Astrocyte (in vitro differentiated cells and primary cell): Measurements from ENCODE around the gene PLEKHA3. TPM values are rescaled to one million over a fixed set of nuclear protein-coding genes. Genes with fewer than 3 reads are reported as not detected.

Experiments
- DNase-seq: peaks from one replicate; pipeline ENCODE4 v3.0.0-alpha.2; 2010; ENCODE audit warnings: low read depth
- FAIRE-seq: peaks from 2 replicates; lab custom pipeline; 2011; peaks lifted over from hg19 to GRCh38; lab: Jason Lieb, UNC
- H2AFZ ChIP-seq: 2 replicates; pipeline ENCODE4 v1.6.0; 2012; ENCODE audit warnings: low read depth, low read length, inconsistent platforms
- H3K27ac ChIP-seq: 2 replicates; pipeline ENCODE4 v1.5.1; 2011; ENCODE audit warnings: low read depth, low read length, inconsistent platforms
- H3K27me3 ChIP-seq: 2 replicates; pipeline ENCODE4 v1.6.0; 2011; ENCODE audit warnings: low read length, inconsistent platforms; ENCODE audit not compliant: insufficient read depth
- H3K36me3 ChIP-seq: 2 replicates; pipeline ENCODE4 v1.5.1; 2011; ENCODE audit warnings: low read length, inconsistent platforms; ENCODE audit not compliant: insufficient read depth
- H3K4me1 ChIP-seq: 2 replicates; pipeline ENCODE4 v1.5.1; 2011; ENCODE audit warnings: low read length, inconsistent platforms; ENCODE audit not compliant: insufficient read depth
- H3K4me2 ChIP-seq: 2 replicates; pipeline ENCODE4 v1.6.0; 2012; ENCODE audit warnings: low read length, inconsistent platforms
- H3K4me3 ChIP-seq: 2 replicates; pipeline ENCODE4 v1.5.1; 2011; ENCODE audit warnings: low read depth, mild to moderate bottlenecking, low read length, inconsistent platforms; ENCODE audit not compliant: insufficient read depth
- H3K79me2 ChIP-seq: 2 replicates; pipeline ENCODE4 v1.6.0; 2012; ENCODE audit warnings: mild to moderate bottlenecking, low read length, inconsistent platforms; ENCODE audit not compliant: insufficient read depth
- H3K9ac ChIP-seq: 2 replicates; pipeline ENCODE4 v1.6.0; 2012; ENCODE audit warnings: mild to moderate bottlenecking, low read length, inconsistent platforms
- H3K9me3 ChIP-seq: 2 replicates; pipeline ENCODE4 v1.5.1; 2012; ENCODE audit warnings: low read depth, mild to moderate bottlenecking, low read length, inconsistent platforms; ENCODE audit not compliant: insufficient read depth
- H4K20me1 ChIP-seq: 2 replicates; pipeline ENCODE4 v1.6.0; 2012; ENCODE audit warnings: low read length, inconsistent platforms; ENCODE audit not compliant: insufficient read depth
- H3K27ac Mint-ChIP-seq: one replicate; pipeline ENCODE4 v1.8.0; 2021; ENCODE audit warnings: mild to moderate bottlenecking, mixed read lengths; ENCODE audit not compliant: unreplicated experiment
- H3K27me3 Mint-ChIP-seq: one replicate; pipeline ENCODE4 v1.8.0; 2021; ENCODE audit warnings: low read depth, mixed read lengths; ENCODE audit not compliant: unreplicated experiment
- H3K36me3 Mint-ChIP-seq: one replicate; pipeline ENCODE4 v1.8.0; 2021; ENCODE audit warnings: low read depth, mixed read lengths; ENCODE audit not compliant: unreplicated experiment
- H3K4me1 Mint-ChIP-seq: one replicate; pipeline ENCODE4 v1.8.0; 2021; ENCODE audit warnings: low read depth, mixed read lengths; ENCODE audit not compliant: unreplicated experiment
- H3K4me3 Mint-ChIP-seq: one replicate; pipeline ENCODE4 v1.8.0; 2021; ENCODE audit warnings: mild to moderate bottlenecking, moderate library complexity, mixed read lengths; ENCODE audit not compliant: unreplicated experiment
- H3K9me3 Mint-ChIP-seq: one replicate; pipeline ENCODE4 v1.8.0; 2021; ENCODE audit warnings: mild to moderate bottlenecking, mixed read lengths; ENCODE audit not compliant: unreplicated experiment
- CTCF ChIP-seq: IDR thresholded peaks from 2 replicates; pipeline ENCODE4 v1.5.1; 2011; ENCODE audit warnings: low read depth, mild to moderate bottlenecking, inconsistent platforms, low read length, moderate library complexity; ENCODE audit not compliant: insufficient read depth
- EZH2 ChIP-seq: IDR thresholded peaks from 2 replicates; pipeline ENCODE4 v1.6.1; 2012; ENCODE audit warnings: mild to moderate bottlenecking, low read length, inconsistent platforms; ENCODE audit not compliant: insufficient read depth
- total RNA-seq: library from RNA; stranded (reverse); gene quantifications from 2 replicates; pipeline ENCODE4 v1.2.1, GENCODE V29; 2021

Gene PLEKHA3
- total RNA-seq, 1 donor from 2014 or later, result 42.1 TPM

GRCh38 chr2:178479758-178480226 lies 465 bp upstream of the PLEKHA3 start:
- peak overlapping the region; percentile 98 for H3K27ac Mint-ChIP-seq
- Histone ChIP-seq H3K27ac (peak overlapping the region; percentile 74), H3K9ac (peak overlapping the region; percentile 87), H3K4me3 (peak overlapping the region; percentile 46), H3K27me3 (no peaks in the 10 kb centered on the region), H3K4me1 (peaks cover 26% of the 10 kb centered on the region), H3K36me3 (no peaks in the 10 kb centered on the region), H3K4me2 (peak overlapping the region; percentile 90), H3K9me3 (no peaks in the 10 kb centered on the region), H4K20me1 (peaks cover 34% of the 10 kb centered on the region), H3K79me2 (peaks cover 59% of the 10 kb centered on the region), H2AFZ (peak overlapping the region; percentile 31)
- no peaks in the 10 kb centered on the region for H3K27me3 Mint-ChIP-seq
- FAIRE-seq (no peak), DNase-seq (no peak)
- no peaks in the 10 kb centered on the region for H3K9me3 Mint-ChIP-seq
- peak overlapping the region; percentile 91 for H3K4me3 Mint-ChIP-seq
- TF ChIP-seq EZH2, result no peak
- TF ChIP-seq CTCF, result no peak
- peaks cover 17% of the 10 kb centered on the region for H3K4me1 Mint-ChIP-seq
- no peaks in the 10 kb centered on the region for H3K36me3 Mint-ChIP-seq

- Histone ChIP-seq H3K79me2 (peaks cover 73% of the 10 kb centered on the region), H2AFZ (no peak overlapping the region), H3K36me3 (no peaks in the 10 kb centered on the region), H3K9me3 (no peaks in the 10 kb centered on the region), H3K27ac (no peak overlapping the region), H3K4me2 (peak overlapping the region; percentile 90), H3K9ac (no peak overlapping the region), H3K27me3 (no peaks in the 10 kb centered on the region), H3K4me1 (peaks cover 30% of the 10 kb centered on the region), H3K4me3 (peak overlapping the region; percentile 5), H4K20me1 (peaks cover 56% of the 10 kb centered on the region)
- FAIRE-seq, result no peak
- TF ChIP-seq CTCF (no peak), EZH2 (no peak)
- peaks cover 17% of the 10 kb centered on the region for H3K4me1 Mint-ChIP-seq
- peak overlapping the region; percentile 96 for H3K4me3 Mint-ChIP-seq
- no peaks in the 10 kb centered on the region for H3K9me3 Mint-ChIP-seq
- H3K27me3 Mint-ChIP-seq, result no peaks in the 10 kb centered on the region
- peaks cover 7% of the 10 kb centered on the region for H3K36me3 Mint-ChIP-seq
- DNase-seq, result no peak
- no peak overlapping the region for H3K27ac Mint-ChIP-seq
These were observed 2.2 kb downstream of the PLEKHA3 start for GRCh38 chr2:178482437-178482836.

GRCh38 chr2:178484245-178485041 lies 4.2 kb downstream of the PLEKHA3 start:
- H3K27ac Mint-ChIP-seq, result no peak overlapping the region
- peaks cover 83% of the 10 kb centered on the region for H3K79me2 ChIP-seq
- peak; percentile 39 for DNase-seq

More at GRCh38 chr2:178484245-178485041, 4.2 kb downstream of the PLEKHA3 start:
- peaks cover 30% of the 10 kb centered on the region for H3K4me1 ChIP-seq
- no peaks in the 10 kb centered on the region for H3K27me3 Mint-ChIP-seq
- no peak overlapping the region for H2AFZ ChIP-seq
- H3K27me3 ChIP-seq, result no peaks in the 10 kb centered on the region
- H3K27ac ChIP-seq, result no peak overlapping the region
- H3K4me2 ChIP-seq, result peak overlapping the region; percentile 37
- no peaks in the 10 kb centered on the region for H3K9me3 ChIP-seq
- FAIRE-seq, result no peak
- H3K4me1 Mint-ChIP-seq, result peaks cover 14% of the 10 kb centered on the region
- H4K20me1 ChIP-seq, result peaks cover 66% of the 10 kb centered on the region
- no peak overlapping the region for H3K9ac ChIP-seq
- no peak overlapping the region for H3K4me3 Mint-ChIP-seq
- TF ChIP-seq CTCF (no peak), EZH2 (no peak)
- H3K9me3 Mint-ChIP-seq, result no peaks in the 10 kb centered on the region
- peaks cover 2% of the 10 kb centered on the region for H3K36me3 ChIP-seq
- H3K4me3 ChIP-seq, result no peak overlapping the region
- H3K36me3 Mint-ChIP-seq, result peaks cover 7% of the 10 kb centered on the region
